NCI-H146 treated with DMSO at 0.1 percent for 48 hours (cell line): ENCODE data around the gene TEX22.
"Not testable (repeated sequence)": the region's sequence is repeated elsewhere in the genome, so short reads cannot be mapped to it uniquely, and the experiment has no call there.

Experiments used
- DNase-seq: peaks from one replicate; lab custom pipeline; 2025; ENCODE audit not compliant: unreplicated experiment; lab: John Stamatoyannopoulos, UW

The TEX22 gene

GRCh38 chr14:105398044-105398725 lies at the start of gene TEX22:
TSS of gene TEX22 (plus strand) at chr14:105398538. CDS start at chr14:105399341, 803 bp downstream.
- peak; percentile 75 for DNase-seq

GRCh38 chr14:105348945-105349699 lies 49.2 kb upstream of the TEX22 start:
- no peak for DNase-seq

GRCh38 chr14:105349992-105350391 lies 48.3 kb upstream of the TEX22 start:
- DNase-seq: no peak

GRCh38 chr14:105350450-105351244 lies 47.7 kb upstream of the TEX22 start:
- DNase-seq: no peak

GRCh38 chr14:105351410-105351809 lies 46.9 kb upstream of the TEX22 start:
- no peak for DNase-seq

GRCh38 chr14:105351920-105352851 lies 46.2 kb upstream of the TEX22 start:
- peak; percentile 87 for DNase-seq

GRCh38 chr14:105353136-105353535 lies 45.2 kb upstream of the TEX22 start:
- DNase-seq: no peak

- DNase-seq: no peak
Observed at GRCh38 chr14:105354541-105354940, 43.8 kb upstream of the TEX22 start.

GRCh38 chr14:105355049-105355575 lies 43.2 kb upstream of the TEX22 start:
- no peak for DNase-seq

GRCh38 chr14:105355850-105356604 lies 42.3 kb upstream of the TEX22 start:
- no peak for DNase-seq

GRCh38 chr14:105356927-105357326 lies 41.4 kb upstream of the TEX22 start:
- peak; percentile 74 for DNase-seq

GRCh38 chr14:105357626-105358025 lies 40.7 kb upstream of the TEX22 start:
- no peak for DNase-seq

GRCh38 chr14:105358140-105358846 lies 40.0 kb upstream of the TEX22 start:
- DNase-seq: no peak

- DNase-seq: no peak
Observed at GRCh38 chr14:105358943-105359342, 39.4 kb upstream of the TEX22 start.

GRCh38 chr14:105361412-105361811 lies 36.9 kb upstream of the TEX22 start:
- not testable (repeated sequence) for DNase-seq

GRCh38 chr14:105363847-105364708 lies 34.3 kb upstream of the TEX22 start:
- no peak for DNase-seq

- DNase-seq: no peak
Observed at GRCh38 chr14:105365101-105365500, 33.2 kb upstream of the TEX22 start.

GRCh38 chr14:105365681-105366080 lies 32.7 kb upstream of the TEX22 start:
- DNase-seq: no peak
